Hematopoietic multipotent progenitor cell treated with erythropoietin and hydrocortisone succinate and interleukin-3 and kit ligand, for 17 days (in vitro differentiated cells): ENCODE data around the gene NFKBIB.
A peak's percentile ranks its signal among the peaks of the same experiment; 100 is the strongest.
"Not testable (repeated sequence)": the region's sequence is repeated elsewhere in the genome, so short reads cannot be mapped to it uniquely, and the experiment has no call there.

ENCODE experiments used
- DNase-seq: peaks from one replicate; pipeline ENCODE4 v3.0.0-alpha.2; 2015; ENCODE audit warnings: low spot score

NFKBIB gene

DNA sequence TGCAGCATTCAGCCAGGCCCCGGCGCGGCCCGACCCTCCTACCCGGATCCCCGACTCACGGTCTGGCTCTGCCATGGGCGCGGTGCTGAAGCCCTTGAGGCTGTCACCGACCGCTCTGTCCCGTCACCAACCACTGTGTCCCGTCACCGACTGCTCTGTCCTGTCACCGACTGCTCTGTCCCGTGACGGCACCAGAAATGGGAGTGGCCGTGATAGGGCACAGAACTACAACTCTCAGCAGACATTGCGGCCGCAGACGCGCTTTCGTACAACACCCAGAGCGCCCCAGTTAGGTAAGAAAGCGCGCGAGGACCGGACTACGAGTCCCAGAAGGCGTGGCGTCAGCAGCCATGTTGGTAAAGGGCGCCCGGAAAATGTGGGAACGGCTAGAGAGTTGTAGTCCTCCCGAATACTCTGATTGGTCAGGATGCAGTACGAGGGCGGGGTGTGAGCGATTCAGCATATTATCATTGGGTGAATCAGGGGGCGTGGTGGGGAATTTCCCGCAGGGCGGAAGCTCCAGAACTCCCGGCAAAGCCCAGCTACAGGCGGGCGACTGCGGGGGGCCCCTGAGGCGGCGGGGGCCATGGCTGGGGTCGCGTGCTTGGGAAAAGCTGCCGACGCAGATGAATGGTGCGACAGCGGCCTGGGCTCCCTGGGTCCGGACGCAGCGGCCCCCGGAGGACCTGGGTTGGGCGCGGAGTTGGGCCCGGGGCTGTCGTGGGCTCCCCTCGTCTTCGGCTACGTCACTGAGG lies at the start of gene NFKBIB, which contains the start of gene SIRT2:
Gene NFKBIB (plus strand): TSS at position 523 of the 755 bp plus-strand sequence. CDS start 64 bp downstream, at position 587.
Gene SIRT2 (minus strand): TSS at position 172 of the 755 bp plus-strand sequence. CDS start 97 bp downstream, at position 75.
- DNase-seq: peak; percentile 100

- peak; percentile 100 for DNase-seq
Observed at GRCh38 chr19:38850436-38850975, 49.3 kb upstream of the NFKBIB start.

DNA sequence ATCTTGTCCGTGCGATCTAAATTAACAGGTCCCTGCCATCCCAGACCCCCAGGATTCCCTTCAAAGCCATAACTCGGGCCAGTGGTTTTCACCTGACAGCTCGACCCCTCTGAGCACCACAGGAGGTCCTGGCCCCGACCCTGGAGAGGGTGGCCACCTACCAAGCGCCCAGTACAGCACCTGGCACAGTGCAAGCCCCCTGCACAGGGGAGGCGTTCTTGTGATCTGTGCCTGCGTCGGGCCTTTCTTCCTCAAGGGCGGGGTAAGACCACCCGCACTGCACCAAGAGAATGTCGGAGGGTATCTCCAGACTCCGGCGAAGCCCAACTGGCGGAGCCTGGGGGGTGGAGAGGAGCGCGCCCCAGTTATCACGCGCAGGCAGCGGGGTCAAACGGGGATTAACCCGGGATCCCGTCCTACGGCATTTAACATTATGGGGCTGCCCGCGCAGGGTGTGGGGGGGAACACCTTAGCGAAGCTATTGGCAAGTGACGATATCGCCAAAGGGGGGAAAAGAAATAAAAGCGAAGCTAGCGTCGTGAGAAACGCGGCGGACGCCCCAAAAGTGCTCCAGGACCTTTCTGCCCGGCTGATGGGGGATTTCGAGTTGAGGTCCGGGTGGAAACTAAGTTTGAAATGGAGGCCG lies 48.7 kb upstream of the NFKBIB start:
- DNase-seq: peak; percentile 51

DNA sequence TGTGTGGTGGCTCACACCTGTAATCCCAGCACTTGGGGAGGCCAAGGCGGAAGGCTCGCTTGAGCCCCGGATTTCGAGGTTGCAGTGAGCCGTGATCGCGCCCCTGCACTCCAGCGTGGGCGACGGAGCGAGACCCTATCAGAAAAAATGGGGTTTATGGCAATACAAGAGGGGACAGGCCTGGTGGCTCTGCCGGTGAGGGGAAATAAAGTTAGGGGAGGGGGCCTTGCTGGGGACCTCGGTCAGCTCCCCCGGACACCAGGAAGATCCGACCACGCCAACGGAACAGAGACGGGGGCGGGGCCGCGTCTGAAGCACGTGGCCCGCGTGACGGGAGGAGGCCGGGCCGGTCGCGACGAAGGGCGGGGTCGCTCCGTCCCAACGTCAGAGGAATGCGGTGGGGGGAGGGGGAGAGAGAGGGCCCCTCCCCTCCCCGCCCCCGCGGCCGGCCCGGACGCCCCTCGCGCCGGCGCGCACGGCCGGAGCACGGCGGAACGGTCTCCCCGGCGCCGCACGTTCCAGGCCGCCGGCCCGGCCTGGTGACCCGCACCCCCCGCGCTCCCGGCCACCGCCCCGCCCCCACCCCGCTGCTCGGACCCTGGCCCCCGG lies 48.0 kb upstream of the NFKBIB start:
- peak; percentile 92 for DNase-seq

DNA sequence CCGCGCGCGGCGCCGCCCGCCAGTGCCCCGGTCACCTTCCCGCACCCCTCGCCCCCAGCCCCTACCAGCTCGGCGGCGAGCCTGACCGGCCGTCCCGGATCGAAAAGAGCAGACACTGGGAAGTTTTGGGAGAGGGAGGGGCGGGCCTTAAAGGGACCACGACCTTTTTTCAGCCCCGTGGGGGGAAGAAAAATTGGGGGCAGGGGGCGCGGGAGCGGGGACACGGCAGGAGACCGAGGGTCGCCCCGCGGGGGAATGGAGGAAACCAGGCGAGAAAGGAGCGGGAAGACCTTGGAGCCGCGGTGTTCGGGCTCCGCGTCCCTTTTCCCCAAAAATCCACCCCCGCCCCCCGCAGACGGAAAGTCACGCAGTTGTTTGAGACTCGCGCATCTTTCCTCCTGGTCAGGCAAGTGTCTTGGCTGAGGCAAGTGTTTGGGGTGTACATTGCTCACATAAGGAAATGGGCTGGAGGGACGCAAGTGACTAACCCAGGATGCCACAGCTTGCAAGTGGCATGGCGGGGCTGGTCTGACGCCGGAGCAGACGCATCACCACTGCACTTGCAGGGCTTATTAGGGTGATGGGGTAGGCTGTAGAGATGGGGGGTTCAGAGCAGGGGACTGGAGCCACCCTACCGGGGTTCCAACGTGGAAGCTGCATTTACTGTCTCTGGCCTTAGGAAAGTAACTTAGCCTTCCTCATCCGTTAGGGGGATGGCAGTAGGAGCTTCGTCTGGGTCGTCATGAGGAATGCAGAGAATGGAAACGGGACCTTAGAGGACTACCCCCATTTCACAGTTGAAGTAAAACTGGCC lies 47.3 kb upstream of the NFKBIB start:
- peak; percentile 70 for DNase-seq

- DNase-seq: no peak
Observed at GRCh38 chr19:38853214-38853613, 46.6 kb upstream of the NFKBIB start.

DNA sequence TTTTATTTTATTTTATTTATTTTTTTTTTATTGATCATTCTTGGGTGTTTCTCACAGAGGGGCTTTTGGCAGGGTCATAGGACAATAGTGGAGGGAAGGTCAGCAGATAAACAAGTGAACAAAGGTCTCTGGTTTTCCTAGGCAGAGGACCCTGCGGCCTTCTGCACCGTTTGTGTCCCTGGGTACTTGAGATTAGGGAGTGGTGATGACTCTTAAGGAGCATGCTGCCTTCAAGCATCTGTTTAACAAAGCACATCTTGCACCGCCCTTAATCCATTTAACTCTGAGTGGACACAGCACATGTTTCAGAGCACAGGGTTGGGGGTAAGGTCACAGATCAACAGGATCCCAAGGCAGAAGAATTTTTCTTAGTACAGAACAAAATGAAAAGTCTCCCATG lies 44.8 kb upstream of the NFKBIB start:
- not testable (repeated sequence) for DNase-seq

GRCh38 chr19:38855751-38856150 lies 44.0 kb upstream of the NFKBIB start:
- DNase-seq: not testable (repeated sequence)

DNA sequence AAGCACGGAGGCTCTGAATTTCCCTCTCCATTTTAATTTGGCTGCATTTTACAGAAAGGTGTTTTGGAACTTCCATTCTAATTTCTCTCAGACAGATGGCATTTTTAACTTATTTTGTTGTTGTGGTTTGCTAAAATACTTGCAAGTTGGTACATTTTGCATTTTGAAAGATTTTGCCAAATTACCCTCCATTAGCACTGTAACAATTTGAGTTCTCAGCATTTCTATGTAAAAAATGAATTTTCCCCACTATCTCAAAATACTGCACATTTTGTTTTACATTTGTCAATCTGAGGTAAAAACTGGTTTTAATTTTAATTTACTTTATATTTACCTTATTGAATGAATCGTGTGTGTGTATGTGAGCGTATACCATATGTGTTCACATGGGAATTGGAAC lies 43.0 kb upstream of the NFKBIB start:
- no peak for DNase-seq

DNA sequence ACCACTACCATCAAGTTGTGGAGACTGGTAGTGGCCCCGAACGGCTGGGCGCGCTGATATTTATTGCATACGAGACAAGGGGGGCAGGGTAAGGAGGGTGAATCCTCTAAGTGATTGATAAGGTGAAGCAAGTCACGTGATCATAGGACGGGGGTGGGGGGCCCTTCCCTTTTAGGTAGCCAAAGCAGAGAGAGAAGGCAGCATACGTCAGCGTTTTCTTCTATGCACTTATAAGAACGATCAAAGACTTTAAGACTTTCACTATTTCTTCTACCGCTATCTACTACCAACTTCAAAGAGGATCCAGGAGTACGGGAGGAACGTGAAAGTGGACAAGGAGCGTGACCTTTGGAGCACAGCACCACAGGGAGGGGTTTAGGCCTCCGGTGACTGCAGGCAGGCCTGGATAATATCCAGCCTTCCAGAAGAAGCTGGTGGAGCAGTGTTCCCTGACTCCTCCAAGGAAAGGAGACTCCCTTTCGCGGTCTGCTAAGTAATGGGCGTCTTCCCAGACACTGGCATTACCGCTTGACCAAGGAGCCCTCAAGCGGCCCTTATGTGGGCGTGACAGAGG lies 40.1 kb upstream of the NFKBIB start:
- not testable (repeated sequence) for DNase-seq

DNA sequence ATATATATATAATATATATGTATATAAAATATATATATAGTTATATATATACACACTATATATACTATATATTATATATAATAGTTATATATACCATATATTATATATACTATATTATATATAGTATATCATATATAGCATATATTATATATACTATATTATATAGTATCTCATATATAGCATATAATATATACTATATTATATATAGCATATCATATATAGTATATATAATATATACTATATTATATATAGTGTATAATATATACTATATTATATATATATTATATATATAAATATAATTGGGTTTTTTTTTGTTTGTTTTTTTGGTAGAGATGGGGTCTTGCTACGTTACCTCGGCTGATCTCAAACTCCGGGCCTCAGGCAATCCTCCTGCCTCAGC lies 38.4 kb upstream of the NFKBIB start:
- no peak for DNase-seq

DNA sequence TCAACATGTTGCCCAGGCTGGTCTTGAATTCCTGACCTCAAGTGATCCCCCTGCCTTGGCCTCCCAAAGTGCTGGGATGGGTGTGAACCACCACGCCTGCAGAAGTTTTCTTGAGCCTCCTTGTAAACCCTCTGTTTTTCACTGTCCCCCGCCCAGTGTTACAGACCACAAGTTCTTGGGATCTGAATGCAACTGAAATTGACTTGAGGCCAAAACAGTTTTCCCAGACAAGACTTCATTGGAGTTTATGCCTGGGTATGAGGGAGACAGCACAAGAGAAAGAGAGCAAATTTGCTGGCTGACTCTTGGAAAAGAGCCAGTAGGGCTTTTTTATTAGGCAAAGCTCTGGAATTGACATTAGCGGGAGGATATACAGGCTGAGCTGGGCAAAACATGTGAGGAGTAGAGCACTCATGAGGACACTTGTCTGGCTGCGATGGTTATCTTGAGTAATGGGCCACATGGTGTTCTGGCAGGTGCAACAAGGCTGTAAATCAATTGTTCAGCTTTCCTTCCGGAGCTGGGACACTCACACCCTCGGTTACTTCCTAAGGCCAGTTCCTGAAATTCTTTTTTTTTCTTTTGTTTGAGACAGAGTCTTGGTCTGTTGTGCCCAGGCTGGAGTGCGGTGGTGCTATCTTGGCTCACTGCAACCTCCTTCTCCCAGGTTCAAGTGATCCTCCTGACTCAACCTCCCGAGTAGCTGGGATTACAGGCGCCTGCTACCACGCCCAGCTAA lies 37.3 kb upstream of the NFKBIB start:
- DNase-seq: no peak

DNA sequence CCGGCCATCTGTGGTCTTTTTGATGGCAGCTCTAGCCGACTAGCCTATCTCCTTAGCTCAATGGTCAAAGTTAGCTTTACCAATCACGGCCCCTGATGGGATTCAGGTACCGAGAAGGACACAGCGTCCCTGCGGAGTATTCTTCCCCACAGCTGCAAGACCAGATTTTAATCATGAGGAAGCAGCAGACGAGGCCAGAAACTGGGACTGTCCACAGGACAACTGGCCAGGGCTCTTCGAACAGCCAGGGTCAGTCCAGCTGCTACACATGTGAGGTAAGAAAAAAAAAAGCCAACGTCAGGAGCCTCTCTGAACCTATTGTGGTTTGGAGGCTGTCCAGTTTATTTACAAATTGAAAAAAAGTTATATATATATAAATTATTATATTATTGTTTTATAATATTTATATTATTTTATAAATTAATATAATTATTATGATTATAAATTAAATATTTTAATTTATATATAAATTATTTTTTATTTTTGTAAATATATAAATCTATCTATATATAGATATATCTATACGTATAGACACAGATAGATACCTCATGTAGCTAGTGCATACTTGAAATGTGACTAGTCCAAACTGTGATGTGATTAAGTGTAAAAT lies 32.5 kb upstream of the NFKBIB start:
- DNase-seq: no peak

DNA sequence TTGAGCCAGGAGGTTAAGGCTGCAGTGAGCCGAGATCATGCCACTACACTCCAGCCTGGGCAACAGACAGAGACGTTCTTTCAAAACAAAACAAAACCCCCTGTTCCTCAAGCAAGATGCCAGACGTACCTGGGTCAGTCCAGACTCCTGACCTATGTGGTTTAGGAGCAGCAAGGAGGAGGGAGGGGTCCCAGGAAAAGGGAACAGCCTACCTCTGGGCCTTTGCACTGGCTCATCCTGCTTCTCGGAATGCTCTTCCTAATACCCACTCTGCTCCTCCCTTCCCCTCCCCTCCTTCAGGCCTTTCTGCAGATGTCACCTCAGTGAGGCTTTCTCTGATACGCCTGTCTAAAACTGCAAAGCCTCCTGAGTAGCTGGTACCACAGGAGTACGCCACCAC lies 31.2 kb upstream of the NFKBIB start:
- no peak for DNase-seq

DNA sequence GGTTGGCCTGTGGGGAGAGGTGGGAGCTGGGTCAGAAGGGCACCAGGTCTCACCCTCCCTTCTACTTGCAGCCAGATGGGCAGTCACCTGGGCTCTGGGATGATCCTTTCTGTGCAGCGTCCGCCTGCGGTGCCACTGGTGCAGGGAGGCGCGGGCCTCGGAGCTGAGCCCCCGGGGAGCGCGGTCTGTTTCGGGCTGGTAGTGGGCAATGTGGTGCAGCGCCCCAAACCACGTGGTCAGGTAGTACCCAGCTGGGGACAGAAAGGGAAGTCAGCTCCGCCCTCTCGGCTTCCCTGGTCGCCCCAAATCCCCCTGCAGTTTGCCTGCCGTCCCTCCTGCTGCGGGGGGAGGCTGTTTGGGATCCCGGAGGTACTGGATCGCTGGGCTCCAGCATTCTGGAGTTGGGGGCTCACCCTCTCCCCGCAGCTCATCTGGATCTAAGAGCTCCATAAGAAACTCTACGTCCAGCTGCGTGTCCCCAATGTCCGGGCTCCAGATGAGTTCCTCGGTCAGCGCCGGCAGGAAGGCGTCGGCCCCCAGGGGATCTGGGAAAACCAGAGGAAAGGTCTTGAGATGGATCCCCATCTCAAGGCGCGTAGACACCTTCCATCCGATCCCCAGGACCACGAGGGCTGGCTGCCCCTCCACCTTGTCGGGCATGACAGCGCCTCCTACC lies 30.5 kb upstream of the NFKBIB start:
- no peak for DNase-seq

DNA sequence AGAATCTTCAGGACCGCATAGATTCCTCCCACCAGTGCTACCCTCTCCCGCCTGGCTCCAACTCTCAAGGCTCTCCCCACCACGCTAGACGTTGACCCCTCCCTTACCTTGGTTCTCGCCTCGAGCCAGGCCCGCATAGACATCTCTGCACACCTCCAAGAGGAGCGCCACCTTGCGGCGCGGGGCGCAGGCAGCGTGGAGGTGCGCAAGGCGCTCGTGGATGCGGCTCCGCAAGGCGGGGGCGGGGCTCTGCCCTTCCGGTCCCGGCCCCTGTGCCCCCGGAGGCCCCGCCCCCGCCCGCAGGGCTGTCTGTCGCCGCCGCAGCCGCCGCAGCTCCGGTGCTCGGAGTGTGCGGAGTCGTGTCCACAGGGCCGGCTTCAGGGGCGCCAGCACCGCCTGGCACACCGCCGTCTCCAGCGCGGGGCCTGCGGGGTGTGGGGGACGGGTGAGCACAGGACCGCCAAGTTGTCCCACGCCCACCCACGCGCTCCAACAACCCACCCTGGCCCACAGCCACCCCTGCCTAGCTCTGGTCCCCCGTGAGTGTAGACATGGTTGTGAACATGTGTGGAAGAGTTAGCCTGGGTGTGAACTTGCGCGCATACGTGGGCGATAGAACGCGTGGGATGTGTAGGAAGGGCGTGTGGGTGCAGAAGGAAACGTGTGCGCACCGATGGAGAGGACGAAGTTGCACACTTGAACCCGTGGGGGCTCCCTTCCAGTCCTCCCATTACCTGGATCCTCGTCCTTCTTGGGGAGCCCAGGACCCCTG lies 29.7 kb upstream of the NFKBIB start:
- DNase-seq: peak; percentile 92

- no peak for DNase-seq
Observed at GRCh38 chr19:38870612-38871011, 29.2 kb upstream of the NFKBIB start.

DNA sequence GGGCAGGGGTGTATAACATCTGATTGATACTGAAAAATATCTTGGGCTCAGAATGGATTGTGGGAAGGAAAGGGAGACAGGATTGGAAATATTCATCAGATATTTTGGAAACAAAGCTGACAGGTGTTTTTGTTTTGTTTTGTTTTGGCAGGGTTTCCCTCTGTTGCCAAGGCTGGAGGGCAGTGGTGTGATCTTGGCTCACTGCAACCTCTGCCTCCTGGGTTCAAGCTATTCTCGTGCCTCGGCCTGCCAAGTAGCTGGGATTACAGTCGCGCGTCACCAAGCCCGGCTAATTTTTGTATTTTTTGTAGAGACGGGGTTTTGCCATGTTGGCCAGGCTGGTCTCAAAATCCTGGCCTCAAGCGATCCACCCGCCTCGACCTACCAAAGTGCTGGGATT lies 26.4 kb upstream of the NFKBIB start:
- not testable (repeated sequence) for DNase-seq
